SU-DHL-6 (cell line): ENCODE data around the gene ADCYAP1R1.

Experiments used
- H2AFZ ChIP-seq: fragments of 200-600 bp; sonication (generic); 2 replicates; pipeline ENCODE4 v1.6.1; 2014; ENCODE audit warnings: low read depth, mild to moderate bottlenecking, moderate library complexity, mixed read lengths, antibody characterized with exemption, low read length; ENCODE audit not compliant: severe bottlenecking
- H3F3A ChIP-seq: fragments of 200-600 bp; shearing (Covaris generic); 2 replicates; pipeline ENCODE4 v1.6.0; 2016; ENCODE audit warnings: antibody characterized with exemption, mild to moderate bottlenecking; ENCODE audit not compliant: insufficient read depth
- H3K27ac ChIP-seq: fragments of 200-600 bp; sonication (generic); 2 replicates; pipeline ENCODE4 v1.5.1; 2016; ENCODE audit warnings: low read depth, mild to moderate bottlenecking, low read length, moderate library complexity, mixed read lengths
- H3K27me3 ChIP-seq: fragments of 200-600 bp; sonication (generic), shearing (Covaris generic); 2 replicates; pipeline ENCODE4 v1.6.0; 2014; ENCODE audit warnings: mild to moderate bottlenecking, low read length
- H3K36me3 ChIP-seq: fragments of 200-600 bp; sonication (generic); 2 replicates; pipeline ENCODE4 v1.6.1; 2014; ENCODE audit warnings: mild to moderate bottlenecking, low read length, mixed read lengths
- H3K4me2 ChIP-seq: fragments of 300-600, 200-600 bp; shearing (Covaris generic), sonication (generic); 2 replicates; pipeline ENCODE4 v1.6.0; 2014; ENCODE audit warnings: low read length, low read depth, mild to moderate bottlenecking; ENCODE audit not compliant: poor library complexity, severe bottlenecking
- H3K4me3 ChIP-seq: fragments of 200-600 bp; sonication (generic); 2 replicates; pipeline ENCODE4 v1.5.1; 2014; ENCODE audit warnings: antibody characterized with exemption, low read length, mild to moderate bottlenecking, mixed read lengths; ENCODE audit not compliant: insufficient read depth, poor library complexity, severe bottlenecking
- H3K79me2 ChIP-seq: fragments of 200-600 bp; sonication (generic); 2 replicates; pipeline ENCODE4 v1.6.1; 2014; ENCODE audit warnings: mild to moderate bottlenecking, low read length, moderate library complexity; ENCODE audit not compliant: insufficient read depth
- H3K9ac ChIP-seq: fragments of 200-600 bp; sonication (generic); 2 replicates; pipeline ENCODE4 v1.7.0; 2014; ENCODE audit warnings: mild to moderate bottlenecking, low read length
- H3K9me2 ChIP-seq: fragments of 200-600 bp; sonication (generic); replicated peaks from 2 replicates; pipeline ENCODE4 v1.6.1; 2014; ENCODE audit warnings: low read length; ENCODE audit not compliant: insufficient read depth
- H3K9me3 ChIP-seq: fragments of 200-600 bp; sonication (generic); 2 replicates; pipeline ENCODE4 v1.6.1; 2014; ENCODE audit warnings: low read length, mixed read lengths; ENCODE audit not compliant: insufficient read depth
- H4K20me1 ChIP-seq: fragments of 200-600 bp; sonication (generic); 2 replicates; pipeline ENCODE4 v1.6.1; 2014; ENCODE audit warnings: low read depth, mild to moderate bottlenecking, antibody characterized with exemption, low read length, moderate library complexity, mixed read lengths
- CTCF ChIP-seq: fragments of 200-600 bp; sonication (generic); IDR thresholded peaks from one replicate; pipeline ENCODE4 v1.5.1; 2017; ENCODE audit warnings: antibody characterized with exemption, mild to moderate bottlenecking, low read length, moderate library complexity; ENCODE audit not compliant: insufficient read depth, poor library complexity, severe bottlenecking
- EZH2phosphoT487 ChIP-seq: fragments of 200-600 bp; sonication (generic), shearing (Covaris generic); conservative IDR thresholded peaks from 2 replicates; pipeline ENCODE4 v1.6.1; 2018; ENCODE audit warnings: mild to moderate bottlenecking, antibody characterized with exemption, low read length, moderate library complexity, mixed read lengths

ADCYAP1R1 gene

DNA sequence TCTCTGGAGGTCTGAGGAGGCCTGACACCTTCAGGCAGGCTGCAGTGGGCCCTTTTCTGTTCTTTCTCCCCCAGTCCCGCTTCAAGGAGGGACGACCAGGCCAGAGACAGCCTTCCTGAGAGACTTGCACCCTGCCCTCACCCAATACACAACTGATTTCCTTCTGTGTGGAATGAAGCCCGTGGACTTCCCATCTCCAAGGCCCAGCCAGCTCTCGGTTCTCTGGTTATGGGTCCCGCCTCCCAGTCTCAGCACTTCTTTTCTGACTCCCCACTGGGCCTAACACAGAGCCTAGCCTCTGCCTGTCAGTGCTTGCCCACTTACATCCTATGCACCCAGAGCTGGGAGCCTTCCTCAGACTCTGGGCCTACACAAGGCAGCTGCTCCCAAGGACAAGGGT lies 24.1 kb upstream of the ADCYAP1R1 start:
- Histone ChIP-seq H3K9ac (no peak overlapping the region), H3K27me3 (no peaks in the 10 kb centered on the region), H3K27ac (no peak overlapping the region), H3K9me3 (no peaks in the 10 kb centered on the region), H3K36me3 (no peaks in the 10 kb centered on the region), H3K4me2 (no peak overlapping the region), H3K4me3 (no peak overlapping the region), H4K20me1 (no peaks in the 10 kb centered on the region), H2AFZ (no peak overlapping the region), H3F3A (no peaks in the 10 kb centered on the region), H3K9me2 (no peaks in the 10 kb centered on the region), H3K79me2 (no peaks in the 10 kb centered on the region)
- TF ChIP-seq EZH2phosphoT487 (no peak), CTCF (no peak)

GRCh38 chr7:31028417-31028992 lies 23.6 kb upstream of the ADCYAP1R1 start:
- Histone ChIP-seq H3K79me2 (no peaks in the 10 kb centered on the region), H4K20me1 (no peaks in the 10 kb centered on the region), H3K36me3 (no peaks in the 10 kb centered on the region), H3K27me3 (no peaks in the 10 kb centered on the region), H3K27ac (no peak overlapping the region), H3K4me2 (no peak overlapping the region), H3K9ac (no peak overlapping the region), H3K9me3 (no peaks in the 10 kb centered on the region), H3F3A (no peaks in the 10 kb centered on the region), H3K9me2 (no peaks in the 10 kb centered on the region), H2AFZ (no peak overlapping the region), H3K4me3 (no peak overlapping the region)
- no peak for TF ChIP-seq EZH2phosphoT487
- no peak for TF ChIP-seq CTCF

GRCh38 chr7:31029251-31030042 lies 22.7 kb upstream of the ADCYAP1R1 start:
- Histone ChIP-seq H3K27me3 (no peaks in the 10 kb centered on the region), H3K4me3 (no peak overlapping the region), H3K27ac (no peak overlapping the region), H3K79me2 (no peaks in the 10 kb centered on the region), H3F3A (no peaks in the 10 kb centered on the region), H3K9ac (no peak overlapping the region), H3K36me3 (no peaks in the 10 kb centered on the region), H3K9me2 (no peaks in the 10 kb centered on the region), H3K4me2 (no peak overlapping the region), H4K20me1 (no peaks in the 10 kb centered on the region), H3K9me3 (no peaks in the 10 kb centered on the region), H2AFZ (no peak overlapping the region)
- TF ChIP-seq CTCF, result no peak
- TF ChIP-seq EZH2phosphoT487, result no peak
